ENCODE data around the gene CLEC4G.
"Not testable (repeated sequence)": the region's sequence is repeated elsewhere in the genome, so short reads cannot be mapped to it uniquely, and the experiment has no call there.

The CLEC4G gene, protein sequence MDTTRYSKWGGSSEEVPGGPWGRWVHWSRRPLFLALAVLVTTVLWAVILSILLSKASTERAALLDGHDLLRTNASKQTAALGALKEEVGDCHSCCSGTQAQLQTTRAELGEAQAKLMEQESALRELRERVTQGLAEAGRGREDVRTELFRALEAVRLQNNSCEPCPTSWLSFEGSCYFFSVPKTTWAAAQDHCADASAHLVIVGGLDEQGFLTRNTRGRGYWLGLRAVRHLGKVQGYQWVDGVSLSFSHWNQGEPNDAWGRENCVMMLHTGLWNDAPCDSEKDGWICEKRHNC

DNA sequence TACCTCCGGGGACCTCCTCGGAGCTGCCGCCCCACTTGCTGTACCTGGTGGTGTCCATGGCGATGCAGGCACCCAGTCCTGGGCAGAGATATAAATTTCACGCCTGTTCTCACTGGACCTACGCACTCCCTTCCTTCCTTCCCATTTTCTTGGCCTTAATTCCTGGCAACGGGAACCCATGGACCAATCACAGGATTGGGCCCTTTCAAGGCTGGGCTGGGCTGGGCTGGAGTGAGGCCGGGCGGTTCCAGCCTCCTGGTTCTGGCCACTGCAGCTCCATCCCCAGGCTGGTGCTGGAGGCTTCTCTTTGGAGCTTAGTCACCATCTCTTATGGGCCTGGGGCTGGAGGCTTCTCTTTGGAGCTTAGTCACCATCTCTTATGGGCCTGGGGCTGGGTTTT is at the start of gene CLEC4G:
TSS of gene CLEC4G (minus strand) at position 66 of the 400 bp plus-strand sequence. CDS start at position 58, 8 bp downstream.
- no peak for DNase-seq (ENCODE audit: low read depth in 1 of 2, low spot score in 1 of 2)

DNA sequence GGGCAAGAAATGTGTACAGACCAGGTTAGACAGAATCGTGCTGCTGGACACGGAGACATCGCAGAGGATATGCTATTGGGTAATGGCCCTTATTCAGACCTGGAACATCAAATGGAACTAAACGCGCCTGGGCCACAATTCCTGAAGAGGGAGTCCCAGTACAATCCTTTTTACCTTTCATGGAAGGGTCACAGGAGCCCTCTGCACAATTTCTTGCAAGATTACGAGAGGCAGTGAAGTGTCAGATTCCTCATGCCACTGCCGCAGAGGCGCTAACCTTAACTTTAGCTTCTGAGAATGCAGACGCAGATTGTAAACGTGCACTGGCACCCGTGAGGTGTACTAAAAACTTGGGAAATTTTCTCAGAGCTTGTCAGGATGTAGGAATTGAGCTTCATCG is 49.2 kb upstream of the CLEC4G start:
- DNase-seq (ENCODE audit: low read depth in 1 of 2, low spot score in 1 of 2) = no peak

DNA sequence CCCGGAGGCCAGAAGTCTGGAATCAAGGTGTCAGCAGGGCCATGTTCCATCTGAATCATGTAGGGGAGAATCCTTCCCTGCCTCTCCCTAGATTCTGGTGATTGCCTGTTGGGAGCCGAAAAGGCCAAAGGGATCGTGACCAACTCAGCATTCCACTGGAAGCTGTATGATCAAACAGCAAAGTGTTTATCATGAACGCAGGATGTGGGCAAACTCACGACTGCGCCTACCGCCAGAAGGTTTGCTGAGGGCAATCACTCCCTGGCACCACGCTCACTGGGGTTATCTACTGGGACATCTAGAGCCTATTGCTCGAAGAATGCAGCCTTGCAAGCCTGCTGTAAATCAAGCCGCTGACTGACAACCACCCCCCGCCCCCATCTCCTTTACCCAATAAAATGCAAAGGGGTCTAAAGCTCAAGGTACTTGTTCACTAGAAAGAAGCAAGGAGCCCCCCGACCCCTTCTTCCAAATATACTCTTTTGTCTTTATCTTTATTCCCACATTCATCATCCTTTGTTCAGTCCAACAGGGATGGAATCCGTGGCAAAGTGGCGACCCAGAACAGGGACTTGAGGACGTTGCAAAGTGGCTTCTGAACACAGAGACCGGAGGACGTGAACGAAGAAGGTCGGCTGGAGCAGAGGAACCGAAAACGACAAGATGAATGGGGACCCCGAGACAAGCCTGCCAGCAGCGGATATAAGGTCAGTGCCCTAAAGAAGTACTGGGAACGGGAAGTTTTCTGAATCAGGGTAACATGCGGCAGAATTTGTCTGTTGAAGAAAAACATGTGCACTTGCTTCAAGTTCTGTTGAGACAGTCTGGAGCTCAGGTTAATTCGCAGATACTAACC is 47.9 kb upstream of the CLEC4G start:
- no peak for DNase-seq (ENCODE audit: low read depth in 1 of 2, low spot score in 1 of 2)

DNA sequence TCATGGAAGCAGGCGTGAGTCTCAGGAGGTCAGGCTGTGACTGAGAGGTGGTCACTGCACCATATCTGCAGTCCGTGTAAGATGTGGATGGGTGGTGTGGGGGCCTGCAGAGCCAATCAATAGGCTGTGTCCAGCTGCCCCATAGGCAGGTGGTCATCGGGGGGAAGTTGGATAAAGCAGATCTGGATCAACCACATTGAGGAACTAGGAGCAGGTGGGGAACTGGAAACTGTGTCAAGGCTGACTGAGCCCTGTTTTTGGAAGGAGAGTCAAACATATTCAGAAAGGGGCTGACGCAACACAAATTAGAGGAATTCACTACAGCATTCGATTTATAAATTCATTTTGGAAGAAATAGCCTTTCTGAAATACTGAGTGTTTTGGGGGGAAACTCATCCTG is 46.2 kb upstream of the CLEC4G start:
- no peak for DNase-seq (ENCODE audit: low read depth in 1 of 2, low spot score in 1 of 2)

DNA sequence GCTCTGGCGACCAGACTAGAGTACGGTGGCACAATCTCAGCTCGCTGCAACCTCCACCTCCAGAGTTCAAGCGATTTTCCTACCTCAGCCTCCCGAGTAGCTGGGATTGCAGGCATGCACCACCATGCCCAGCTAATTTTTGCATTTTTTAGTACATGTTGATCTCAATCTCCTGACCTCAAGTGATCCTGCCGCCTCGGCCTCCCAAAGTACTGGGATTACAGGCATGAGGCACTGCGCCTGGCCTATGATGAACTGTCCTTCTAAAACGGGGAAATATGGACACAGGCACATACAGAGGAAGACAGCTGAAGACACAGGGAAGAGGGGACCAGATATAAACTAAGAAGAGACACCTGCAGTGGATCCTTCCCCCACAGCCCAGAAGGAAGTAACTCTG is 43.9 kb upstream of the CLEC4G start:
- no peak for DNase-seq (ENCODE audit: low read depth in 1 of 2, low spot score in 1 of 2)

DNA sequence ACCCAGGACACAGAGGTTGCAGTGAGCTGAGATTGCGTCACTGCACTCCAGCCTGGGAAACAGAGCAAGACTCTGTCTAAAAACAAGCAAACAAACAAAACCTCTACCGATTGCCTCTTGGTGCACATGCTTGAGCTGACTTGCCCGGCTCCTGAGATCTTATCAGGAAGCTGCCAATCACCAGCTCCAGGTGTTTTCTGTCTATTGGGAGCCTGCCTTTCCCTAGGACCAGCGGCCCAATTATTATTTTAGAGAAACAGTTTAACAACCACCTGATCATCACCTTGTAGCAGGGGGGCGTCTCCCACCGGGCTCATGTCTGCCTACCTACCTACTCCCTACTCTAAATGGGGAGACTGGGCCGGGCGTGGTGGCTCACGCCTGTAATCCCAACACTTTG is 41.9 kb upstream of the CLEC4G start:
- no peak for DNase-seq (ENCODE audit: low read depth in 1 of 2, low spot score in 1 of 2)

DNA sequence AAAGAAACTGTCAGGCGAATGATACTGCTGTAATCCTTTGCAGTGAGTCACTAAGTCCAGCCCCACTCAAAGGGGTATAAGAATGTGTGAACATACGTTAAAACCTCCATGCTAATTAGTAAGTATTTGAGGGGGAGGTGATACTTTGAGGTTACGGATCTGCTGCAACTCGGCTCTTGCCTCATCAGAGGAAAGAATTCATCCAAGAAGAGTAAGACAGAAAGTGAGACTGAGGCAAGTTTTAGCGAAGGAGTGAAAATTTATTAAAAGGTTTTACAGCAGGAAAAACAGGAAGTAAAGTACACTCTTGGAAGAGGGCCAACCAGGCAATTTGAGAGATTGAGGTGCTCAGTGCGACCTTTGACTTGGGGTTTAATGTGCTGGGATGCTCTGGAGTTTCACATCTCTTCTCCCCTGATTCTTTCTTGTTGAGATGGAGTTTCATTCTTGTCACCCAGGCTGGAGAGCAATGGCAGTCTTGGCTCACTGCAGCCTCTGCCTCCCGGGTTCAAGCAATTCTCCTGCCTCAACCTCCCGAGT is 40.9 kb upstream of the CLEC4G start:
- DNase-seq (ENCODE audit: low read depth in 1 of 2, low spot score in 1 of 2) = no peak

DNA sequence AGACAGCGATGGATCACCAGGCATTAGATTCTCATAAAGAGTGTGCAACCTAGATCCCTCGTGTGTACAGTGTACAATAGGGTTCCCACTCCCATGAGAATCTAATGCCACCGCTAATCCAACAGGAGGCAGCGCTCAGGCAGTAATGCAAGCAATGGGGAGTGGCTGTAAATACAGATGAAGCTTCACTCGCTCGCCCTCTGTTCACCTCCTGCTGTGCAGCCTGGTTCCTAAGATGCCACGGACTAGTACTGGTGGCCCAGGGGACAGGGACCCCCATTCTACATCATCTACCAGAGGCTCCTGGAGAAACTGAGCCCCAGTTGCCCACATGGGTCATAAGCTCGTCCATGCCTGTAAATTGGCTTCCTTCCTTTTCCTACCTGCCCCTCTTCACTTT is 39.2 kb upstream of the CLEC4G start:
- DNase-seq (ENCODE audit: low read depth in 1 of 2, low spot score in 1 of 2) = no peak

DNA sequence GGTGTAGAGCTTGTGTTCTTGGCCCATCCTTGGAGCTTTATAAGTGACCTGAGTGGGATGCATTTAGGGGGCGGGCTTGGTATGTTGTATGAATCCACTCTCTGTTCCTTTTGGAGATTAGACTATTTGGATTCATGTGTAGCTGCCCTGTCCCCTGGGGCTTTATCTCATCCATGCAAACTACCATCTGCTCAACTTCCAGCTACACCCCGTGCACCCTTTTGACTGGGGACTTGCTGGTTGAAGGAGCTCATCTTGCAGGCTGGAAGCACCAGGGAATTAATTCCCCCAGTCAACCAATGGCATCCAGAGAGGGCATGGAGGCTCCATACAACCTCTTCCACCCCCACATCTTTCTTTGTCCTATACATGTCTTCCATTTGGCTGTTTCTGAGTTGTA is 37.3 kb upstream of the CLEC4G start:
- DNase-seq (ENCODE audit: low read depth in 1 of 2, low spot score in 1 of 2) = no peak

DNA sequence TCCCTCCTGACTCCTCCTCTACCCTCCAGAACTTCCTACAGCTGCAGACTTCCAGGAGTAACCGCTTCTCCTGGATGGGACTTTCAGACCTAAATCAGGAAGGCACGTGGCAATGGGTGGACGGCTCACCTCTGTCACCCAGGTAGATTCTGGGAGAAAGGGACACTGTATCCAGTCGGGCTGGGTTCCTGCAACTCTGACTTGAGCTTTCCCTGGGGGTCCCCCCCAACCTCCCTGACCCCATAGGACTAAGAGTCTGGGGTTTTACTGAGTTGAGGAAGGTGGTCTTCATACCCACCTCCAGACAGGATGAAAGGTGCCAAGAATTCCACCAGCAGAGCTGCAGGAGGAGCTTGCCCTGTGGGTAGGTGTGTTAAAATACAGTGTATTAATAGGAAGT is 35.6 kb upstream of the CLEC4G start:
- DNase-seq (ENCODE audit: low read depth in 1 of 2, low spot score in 1 of 2) = no peak

DNA sequence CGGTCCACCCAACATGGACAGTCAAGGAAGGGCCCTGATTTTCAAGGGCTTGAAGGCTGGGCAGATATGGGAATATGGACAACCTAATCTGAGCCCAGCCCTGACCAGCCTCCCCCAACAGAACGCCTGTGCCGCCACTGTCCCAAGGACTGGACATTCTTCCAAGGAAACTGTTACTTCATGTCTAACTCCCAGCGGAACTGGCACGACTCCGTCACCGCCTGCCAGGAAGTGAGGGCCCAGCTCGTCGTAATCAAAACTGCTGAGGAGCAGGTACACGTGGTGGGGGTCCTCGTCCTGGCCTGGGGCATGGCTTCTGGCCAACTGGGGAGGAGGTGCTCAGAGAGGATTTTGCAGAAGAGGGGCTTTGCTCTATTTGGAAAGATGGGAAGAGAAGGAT is 34.6 kb upstream of the CLEC4G start:
- DNase-seq (ENCODE audit: low read depth in 1 of 2, low spot score in 1 of 2) = no peak

DNA sequence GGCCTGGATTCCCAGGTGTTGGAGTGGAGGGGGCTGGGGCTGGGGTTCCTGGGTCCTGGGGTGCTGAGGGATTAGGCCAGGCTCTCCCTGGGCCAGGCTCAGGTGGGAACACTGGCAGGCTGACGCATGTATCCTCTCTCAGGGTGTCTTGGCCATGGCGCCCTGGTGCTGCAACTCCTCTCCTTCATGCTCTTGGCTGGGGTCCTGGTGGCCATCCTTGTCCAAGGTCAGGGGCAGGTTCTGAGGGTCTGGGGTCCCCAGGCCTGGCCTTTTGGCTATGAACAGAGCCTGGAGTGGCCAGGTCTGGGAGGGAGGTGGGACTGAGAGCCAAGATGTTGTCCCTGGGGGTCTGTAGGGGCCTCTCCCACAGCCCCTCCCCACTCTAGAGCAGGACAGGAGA is 33.1 kb upstream of the CLEC4G start:
- not testable (repeated sequence) for DNase-seq (ENCODE audit: low read depth in 1 of 2, low spot score in 1 of 2)

DNA sequence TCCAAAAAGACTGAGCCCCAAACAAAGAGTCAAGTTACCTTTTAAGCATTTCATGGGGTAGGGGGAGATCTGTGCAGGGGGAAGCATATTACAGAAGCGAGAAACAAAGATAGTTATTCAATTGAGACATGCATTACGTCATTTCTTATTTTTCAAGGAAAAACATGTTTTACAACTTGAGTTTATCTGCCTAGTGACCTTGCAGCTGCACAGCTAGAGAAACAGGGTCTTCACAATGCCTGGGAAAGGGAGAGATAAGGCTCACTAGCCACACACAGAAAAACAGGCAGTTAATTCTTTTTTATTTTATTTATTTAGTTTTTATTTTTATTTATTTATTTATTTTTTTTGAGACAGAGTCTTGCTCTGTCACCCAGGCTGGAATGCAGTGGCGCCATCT is 32.2 kb upstream of the CLEC4G start:
- DNase-seq (ENCODE audit: low read depth in 1 of 2, low spot score in 1 of 2) = not testable (repeated sequence)

DNA sequence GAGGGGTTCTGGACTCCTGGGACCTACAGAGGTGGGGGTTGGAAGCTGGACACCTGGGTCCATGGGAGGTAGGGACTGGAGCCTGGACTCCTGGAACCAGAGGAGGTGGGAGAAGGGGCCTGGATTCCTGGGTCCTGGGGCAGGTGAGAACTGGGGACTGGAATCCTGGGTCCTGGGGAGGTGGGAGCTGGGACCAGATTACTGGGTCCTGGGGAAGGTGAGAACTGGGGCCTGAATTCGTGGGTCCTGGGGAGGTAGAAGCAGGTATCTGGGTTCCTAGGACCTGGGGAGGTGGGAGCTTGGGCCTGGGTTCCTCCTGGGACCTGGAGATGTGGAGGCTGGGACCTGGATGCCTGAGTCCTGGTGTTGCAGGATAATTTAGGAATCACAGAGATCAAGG is 31.8 kb upstream of the CLEC4G start:
- no peak for DNase-seq (ENCODE audit: low read depth in 1 of 2, low spot score in 1 of 2)

DNA sequence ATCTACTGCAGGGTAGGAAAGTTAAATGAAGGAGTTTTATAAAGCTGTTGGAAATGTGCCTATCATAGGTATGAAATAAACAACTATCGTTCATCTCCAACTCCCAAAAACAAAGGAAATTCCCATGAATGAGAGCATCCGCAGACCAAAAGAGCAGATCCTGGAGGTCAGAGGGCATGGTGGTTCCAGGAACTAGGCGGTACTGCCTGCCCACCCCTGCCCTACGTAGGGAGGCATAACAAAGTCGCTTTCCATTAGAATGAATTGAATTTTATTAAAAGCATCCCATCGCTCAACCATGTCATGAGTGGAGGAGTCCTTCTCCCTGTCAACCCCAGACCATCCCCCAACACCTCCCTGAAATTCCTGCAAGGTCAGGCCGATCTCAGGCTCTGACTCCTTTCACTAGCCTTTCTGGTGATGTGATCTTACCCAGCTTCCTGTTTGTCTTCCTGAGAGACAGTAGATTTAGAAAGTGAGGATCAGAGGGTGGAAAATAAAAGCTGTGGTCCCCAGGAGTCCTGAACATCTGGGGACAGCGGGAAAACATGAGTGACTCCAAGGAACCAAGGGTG is 30.9 kb upstream of the CLEC4G start, which contains the start of gene CLEC4M:
TSS of gene CLEC4M (plus strand) at position 525 of the 575 bp plus-strand sequence. CDS start at position 549, 24 bp downstream.
- DNase-seq (ENCODE audit: low read depth in 1 of 2, low spot score in 1 of 2) = no peak

DNA sequence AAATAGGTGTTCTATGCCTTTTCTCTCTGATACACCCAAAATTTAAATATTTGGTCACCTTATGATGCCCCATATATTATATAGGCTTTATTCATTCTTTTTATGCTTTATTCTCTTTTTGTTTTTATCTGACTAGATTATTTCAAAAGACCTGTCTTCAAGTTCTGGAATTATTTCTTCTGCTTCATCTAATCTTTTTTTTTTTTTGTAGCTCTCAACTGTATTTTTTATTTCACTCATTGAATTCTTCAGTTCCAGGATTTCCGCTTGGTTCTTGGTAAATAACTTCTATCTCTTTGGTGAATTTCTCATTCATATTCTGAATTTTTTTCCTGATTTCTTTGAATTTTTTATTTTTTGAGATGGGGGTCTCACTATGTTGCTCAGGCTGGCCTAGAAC is 27.2 kb upstream of the CLEC4G start:
- no peak for DNase-seq (ENCODE audit: low read depth in 1 of 2, low spot score in 1 of 2)

DNA sequence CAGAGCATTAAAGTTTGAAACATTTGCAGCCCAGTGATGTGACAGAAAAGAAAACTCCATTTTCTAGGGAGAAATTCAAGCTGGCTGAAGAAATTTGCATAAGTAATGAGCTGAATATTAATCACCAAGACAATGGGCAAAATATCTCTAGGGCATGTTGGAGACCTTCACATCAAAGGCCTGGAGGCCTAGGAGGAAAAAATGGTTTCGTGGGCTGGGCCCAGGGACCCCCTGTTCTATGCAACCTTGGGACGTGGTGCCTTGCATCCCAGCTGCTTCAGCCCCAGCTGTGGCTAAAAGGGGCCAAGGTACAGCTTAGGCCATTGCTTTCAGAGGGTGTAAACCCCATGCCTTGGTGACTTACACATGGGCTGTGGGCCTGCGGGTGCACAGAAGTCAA is 25.4 kb upstream of the CLEC4G start:
- DNase-seq (ENCODE audit: low read depth in 1 of 2, low spot score in 1 of 2) = no peak

DNA sequence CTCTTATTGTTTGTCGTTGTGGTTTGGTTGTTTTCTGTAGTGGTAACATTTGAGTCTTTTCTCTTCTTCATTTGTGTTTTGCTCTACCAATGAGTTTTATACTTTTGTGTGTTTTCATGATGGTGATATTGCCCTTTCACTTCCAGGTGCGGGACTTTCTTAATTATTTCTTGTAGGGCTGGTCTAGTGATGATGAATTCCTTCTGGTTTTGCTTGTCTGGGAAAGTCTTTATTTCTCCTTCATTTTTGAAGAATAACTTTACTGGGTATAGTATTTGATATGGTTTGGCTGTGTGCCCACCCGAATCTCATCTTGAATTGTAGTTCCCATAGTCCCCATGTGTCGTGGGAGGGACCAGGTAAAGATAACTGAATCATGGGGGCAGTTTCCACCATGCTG is 24.3 kb upstream of the CLEC4G start:
- no peak for DNase-seq (ENCODE audit: low read depth in 1 of 2, low spot score in 1 of 2)

DNA sequence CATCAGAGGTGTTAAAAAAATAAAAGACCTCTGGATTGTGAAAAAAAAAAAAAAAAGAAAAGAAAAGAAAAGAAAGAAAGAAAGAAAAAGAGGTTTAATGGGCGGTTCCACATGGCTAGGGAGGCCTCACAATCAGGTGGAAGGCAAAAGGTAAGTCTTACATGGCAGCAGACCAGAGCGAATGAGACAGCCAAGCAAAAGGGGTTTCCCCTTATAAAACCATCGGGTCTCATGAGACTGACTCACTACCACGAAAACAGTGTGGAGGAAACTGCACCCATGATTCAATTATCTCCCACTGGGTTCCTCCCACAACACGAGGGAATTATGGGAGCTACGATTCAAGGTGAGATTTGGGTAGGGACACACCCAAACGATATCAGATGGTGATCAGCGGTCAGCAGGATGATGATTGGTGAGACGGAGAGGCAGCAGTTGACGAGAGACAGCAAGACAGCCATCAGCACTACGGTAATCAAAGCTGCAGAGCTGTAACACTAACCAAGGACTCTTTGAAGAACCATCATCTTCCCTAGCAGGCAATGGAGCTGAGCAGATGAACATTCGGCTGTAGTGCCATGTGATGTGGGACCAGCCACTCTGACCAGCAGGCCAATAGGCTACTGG is 19.4 kb upstream of the CLEC4G start:
- no peak for DNase-seq (ENCODE audit: low read depth in 1 of 2, low spot score in 1 of 2)

DNA sequence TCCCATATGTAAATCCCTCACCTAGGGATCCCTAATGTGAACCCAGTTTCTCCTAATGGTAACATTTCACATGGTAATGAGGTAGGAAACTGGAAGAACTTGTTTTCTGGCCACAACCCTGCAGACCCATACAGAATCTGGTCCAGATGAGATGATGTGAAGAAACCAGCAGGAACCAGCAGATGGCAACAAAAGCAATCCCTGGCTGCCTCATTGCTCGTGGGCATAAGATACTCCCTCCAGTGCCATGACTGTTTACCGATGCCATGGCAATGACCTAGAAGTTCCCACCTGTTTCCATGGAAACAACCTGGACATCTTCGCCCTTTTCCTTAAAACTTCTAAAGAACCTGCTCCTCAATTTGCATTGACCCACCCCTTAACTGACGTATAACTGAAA is 16.8 kb upstream of the CLEC4G start:
- no peak for DNase-seq (ENCODE audit: low read depth in 1 of 2, low spot score in 1 of 2)

DNA sequence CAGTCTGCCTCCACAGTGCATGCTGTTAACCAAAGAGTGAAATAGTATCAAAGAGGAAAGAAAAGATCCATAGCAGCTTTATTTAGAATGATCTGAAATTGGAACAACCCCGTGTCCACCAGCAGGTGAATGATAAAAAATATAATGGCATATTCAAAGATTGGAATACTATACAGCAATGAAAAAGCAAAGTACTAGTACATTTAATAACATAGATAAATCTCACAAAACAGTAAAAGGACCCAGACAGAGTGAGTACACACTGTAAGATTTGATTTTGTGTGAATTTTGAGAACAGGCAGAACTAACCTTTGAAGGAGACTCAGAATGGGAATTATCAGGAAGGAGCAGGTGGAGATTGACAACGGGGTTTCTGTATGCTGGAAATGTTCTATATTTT is 16.3 kb upstream of the CLEC4G start:
- no peak for DNase-seq (ENCODE audit: low read depth in 1 of 2, low spot score in 1 of 2)
